ENCODE results near the gene ADD3.

GRCh38 chr10:110017052-110017451 is 9.3 kb downstream of the ADD3 start:
- TF ChIP-seq POLR2A (IDR thresholded peaks at IDR 0.05), result no peak
- TF ChIP-seq CTCF (IDR thresholded peaks at IDR 0.05), result no peak

All from right lobe of liver (tissue), 4 donors.